ENCODE data around the gene CLPTM1L. TPM values are rescaled to one million over a fixed set of nuclear protein-coding genes. Genes with fewer than 3 reads are reported as not detected.

The CLPTM1L gene
- total RNA-seq, 4 donors from 2014 or later: 78.0 to 143 (median 104) TPM

DNA sequence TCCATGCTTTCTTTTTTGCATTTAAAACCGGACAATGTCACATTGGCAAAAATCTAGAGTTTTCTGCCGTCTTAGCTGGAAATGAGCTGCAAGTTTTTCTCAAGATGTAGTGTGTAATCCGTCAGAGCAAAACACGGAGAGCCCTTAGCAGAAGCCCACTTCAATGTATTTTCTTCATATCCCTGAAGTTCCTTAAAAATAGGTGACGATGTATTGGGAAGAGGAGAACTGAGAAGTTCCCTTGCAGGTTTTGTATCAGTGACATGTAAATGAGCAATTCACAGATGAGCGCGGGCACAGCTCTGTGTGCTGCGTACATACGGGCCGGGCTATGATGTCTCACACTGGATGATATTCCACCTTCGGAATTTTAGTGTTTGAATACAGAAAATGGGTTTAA is 14.8 kb upstream of the CLPTM1L start:
- TF ChIP-seq EP300 (IDR thresholded peaks at IDR 0.05; ENCODE audit: low read depth): no peak
- TF ChIP-seq, protein P1, sequence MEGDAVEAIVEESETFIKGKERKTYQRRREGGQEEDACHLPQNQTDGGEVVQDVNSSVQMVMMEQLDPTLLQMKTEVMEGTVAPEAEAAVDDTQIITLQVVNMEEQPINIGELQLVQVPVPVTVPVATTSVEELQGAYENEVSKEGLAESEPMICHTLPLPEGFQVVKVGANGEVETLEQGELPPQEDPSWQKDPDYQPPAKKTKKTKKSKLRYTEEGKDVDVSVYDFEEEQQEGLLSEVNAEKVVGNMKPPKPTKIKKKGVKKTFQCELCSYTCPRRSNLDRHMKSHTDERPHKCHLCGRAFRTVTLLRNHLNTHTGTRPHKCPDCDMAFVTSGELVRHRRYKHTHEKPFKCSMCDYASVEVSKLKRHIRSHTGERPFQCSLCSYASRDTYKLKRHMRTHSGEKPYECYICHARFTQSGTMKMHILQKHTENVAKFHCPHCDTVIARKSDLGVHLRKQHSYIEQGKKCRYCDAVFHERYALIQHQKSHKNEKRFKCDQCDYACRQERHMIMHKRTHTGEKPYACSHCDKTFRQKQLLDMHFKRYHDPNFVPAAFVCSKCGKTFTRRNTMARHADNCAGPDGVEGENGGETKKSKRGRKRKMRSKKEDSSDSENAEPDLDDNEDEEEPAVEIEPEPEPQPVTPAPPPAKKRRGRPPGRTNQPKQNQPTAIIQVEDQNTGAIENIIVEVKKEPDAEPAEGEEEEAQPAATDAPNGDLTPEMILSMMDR (IDR thresholded peaks at IDR 0.05): no peak
- TF ChIP-seq POLR2A (IDR thresholded peaks at IDR 0.05): no peak
- TF ChIP-seq POLR2AphosphoS5 (IDR thresholded peaks at IDR 0.05): no peak
- Histone ChIP-seq H3K27me3 (peaks cover 54% of the 10 kb centered on the region), H3K9me3 (no peaks in the 10 kb centered on the region), H3K27ac (no peak overlapping the region), H3K4me3 (no peak overlapping the region), H3K36me3 (no peaks in the 10 kb centered on the region), H3K4me1 (no peaks in the 10 kb centered on the region)
- intact Hi-C loops (cut with DNase I; ENCODE audit: low total_unique reads) (no loop called here), in situ Hi-C loops (cut with MboI; ENCODE audit: low pct_ligation_motif_present in 1 of 4, low pct_unique_long_range_greater_than_20kb in 1 of 4, low sequenced_read_pairs in 3 of 4) (loop anchor here in 1 of 4 donors (25.0 kb wide), 1 partner anchor 278 kb away; no protein-coding TSS in a partner anchor)
- 80 to 90% methylated on average over 2 to 11 of the region's 11 CpGs for WGBS, 2 donors (ENCODE audit: low coverage in 1 of 2)
- DNase-seq: no peak

DNA sequence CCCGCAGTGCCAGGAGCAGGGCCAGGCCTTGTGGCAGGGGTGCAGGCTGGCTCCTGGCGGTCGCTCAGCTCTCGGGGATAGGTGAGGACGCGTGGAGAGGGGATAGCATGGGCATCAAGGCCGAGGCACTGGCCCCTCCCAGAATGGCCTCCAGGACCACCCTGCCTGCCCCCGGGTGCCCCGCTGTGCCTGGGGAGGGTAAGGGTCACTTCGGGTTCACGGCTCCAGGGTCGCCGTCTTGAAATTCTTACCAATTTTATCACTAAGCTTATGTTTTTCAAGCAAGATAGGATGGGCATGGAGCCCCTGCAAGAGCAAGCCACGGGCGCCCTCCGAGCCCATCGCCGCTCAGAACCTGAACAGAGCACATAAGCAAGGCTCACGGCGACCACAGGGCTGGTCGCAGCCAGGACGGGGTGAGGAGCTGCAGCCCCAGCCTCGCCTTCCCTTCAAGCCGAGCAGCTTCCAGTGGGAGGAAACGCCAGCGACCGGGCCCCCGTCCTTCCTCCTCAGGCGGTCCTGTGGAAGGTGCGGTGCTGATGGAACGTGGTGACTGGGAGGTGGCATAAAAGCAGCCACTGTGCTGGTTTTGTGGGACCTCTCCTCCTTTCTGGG is 14.2 kb upstream of the CLPTM1L start:
- H3K36me3 ChIP-seq: no peaks in the 10 kb centered on the region
- intact Hi-C loops (cut with DNase I; ENCODE audit: low total_unique reads): no loop called here
- H3K27me3 ChIP-seq: peaks cover 48% of the 10 kb centered on the region
- H3K4me1 ChIP-seq: no peaks in the 10 kb centered on the region
- H3K27ac ChIP-seq: no peak overlapping the region
- no peak for DNase-seq
- no peaks in the 10 kb centered on the region for H3K9me3 ChIP-seq
- WGBS, 2 donors (ENCODE audit: low coverage in 1 of 2): 77 to 82% methylated on average over 6 to 22 of the region's 31 CpGs
- TF ChIP-seq, protein P1 (IDR thresholded peaks at IDR 0.05): no peak
- no peak for TF ChIP-seq POLR2A (IDR thresholded peaks at IDR 0.05)
- TF ChIP-seq EP300 (IDR thresholded peaks at IDR 0.05; ENCODE audit: low read depth): no peak
- no peak for TF ChIP-seq POLR2AphosphoS5 (IDR thresholded peaks at IDR 0.05)
- in situ Hi-C loops (cut with MboI; ENCODE audit: low pct_ligation_motif_present in 1 of 4, low pct_unique_long_range_greater_than_20kb in 1 of 4, low sequenced_read_pairs in 3 of 4): loop anchor here in 1 of 4 donors (25.0 kb wide), 1 partner anchor 278 kb away; no protein-coding TSS in a partner anchor
- no peak overlapping the region for H3K4me3 ChIP-seq

DNA sequence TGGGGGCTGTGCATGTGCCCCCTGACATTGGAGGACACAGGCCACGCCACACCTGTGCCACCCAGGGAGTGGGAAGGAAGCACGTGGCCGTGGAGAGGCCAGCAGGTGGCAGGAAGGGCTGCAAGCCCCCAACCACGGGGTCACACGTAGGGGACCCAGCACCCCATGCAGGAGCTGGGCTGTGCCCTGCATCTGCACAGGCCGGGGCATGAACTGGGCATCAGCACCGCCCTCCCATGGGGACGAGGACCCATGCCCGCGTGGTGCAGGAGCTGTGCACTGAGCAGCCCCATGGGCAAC is 13.8 kb upstream of the CLPTM1L start:
- H3K4me1 ChIP-seq: no peaks in the 10 kb centered on the region
- WGBS, 2 donors (ENCODE audit: low coverage in 1 of 2): 77% methylated on average over 10 of the region's 10 CpGs; no CpG with 5 or more reads in 1 of the 2 donors
- H3K27ac ChIP-seq: no peak overlapping the region
- H3K27me3 ChIP-seq: peaks cover 43% of the 10 kb centered on the region
- no peak overlapping the region for H3K4me3 ChIP-seq
- DNase-seq: no peak
- intact Hi-C loops (cut with DNase I; ENCODE audit: low total_unique reads) (no loop called here), in situ Hi-C loops (cut with MboI; ENCODE audit: low pct_ligation_motif_present in 1 of 4, low pct_unique_long_range_greater_than_20kb in 1 of 4, low sequenced_read_pairs in 3 of 4) (loop anchor here in 1 of 4 donors (25.0 kb wide), 1 partner anchor 279 kb away; no protein-coding TSS in a partner anchor)
- H3K9me3 ChIP-seq: no peaks in the 10 kb centered on the region
- H3K36me3 ChIP-seq: no peaks in the 10 kb centered on the region
- TF ChIP-seq POLR2A (IDR thresholded peaks at IDR 0.05): no peak
- TF ChIP-seq, protein P1 (IDR thresholded peaks at IDR 0.05): no peak
- TF ChIP-seq POLR2AphosphoS5 (IDR thresholded peaks at IDR 0.05): no peak
- TF ChIP-seq EP300 (IDR thresholded peaks at IDR 0.05; ENCODE audit: low read depth): no peak

DNA sequence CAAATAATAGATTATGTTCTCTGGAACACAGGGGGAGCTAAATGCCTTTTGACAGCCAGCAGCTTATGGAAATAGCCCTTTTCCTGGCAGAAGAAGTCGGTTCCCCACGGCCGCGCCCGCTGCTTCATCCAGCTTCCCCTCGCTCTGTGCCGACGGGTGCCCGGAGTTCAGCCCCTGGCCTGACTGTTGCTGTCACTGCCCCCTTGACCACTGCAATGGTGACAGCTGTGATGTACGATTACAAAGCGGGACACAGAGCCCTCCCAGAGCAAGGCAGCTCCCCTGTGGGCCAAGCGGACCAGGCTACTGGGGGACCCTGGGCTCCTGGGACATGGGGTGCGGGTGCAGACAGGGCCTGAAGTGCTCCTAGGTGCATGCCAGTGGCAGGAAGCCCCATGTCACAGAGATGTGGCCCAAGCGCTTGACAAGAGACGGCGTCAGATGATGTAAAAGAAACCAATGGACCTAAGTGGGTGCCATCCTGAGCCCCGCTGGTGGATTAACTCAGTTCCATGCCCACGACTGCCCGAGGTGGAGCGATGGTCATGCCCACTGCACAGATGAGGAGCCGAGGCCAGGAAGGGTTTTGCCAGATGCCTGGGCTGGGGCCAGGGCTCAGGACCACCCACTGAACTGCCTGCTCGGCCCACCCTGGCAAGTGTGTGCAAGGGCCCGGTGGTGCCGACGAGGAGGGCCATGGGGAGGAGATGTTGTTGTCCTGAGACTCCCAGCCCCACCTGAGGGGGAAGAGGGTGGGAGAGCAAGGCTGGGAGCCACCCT is 13.2 kb upstream of the CLPTM1L start:
- in situ Hi-C loops (cut with MboI; ENCODE audit: low pct_ligation_motif_present in 1 of 4, low pct_unique_long_range_greater_than_20kb in 1 of 4, low sequenced_read_pairs in 3 of 4): loop anchor here in 1 of 4 donors (25.0 kb wide), 1 partner anchor 279 kb away; no protein-coding TSS in a partner anchor
- WGBS, 2 donors (ENCODE audit: low coverage in 1 of 2): 86% methylated on average over 24 of the region's 25 CpGs; no CpG with 5 or more reads in 1 of the 2 donors
- H3K36me3 ChIP-seq: no peaks in the 10 kb centered on the region
- TF ChIP-seq POLR2AphosphoS5 (IDR thresholded peaks at IDR 0.05) (no peak), EP300 (IDR thresholded peaks at IDR 0.05; ENCODE audit: low read depth) (no peak), POLR2A (IDR thresholded peaks at IDR 0.05) (no peak)
- TF ChIP-seq, protein P1 (IDR thresholded peaks at IDR 0.05): no peak
- peaks cover 40% of the 10 kb centered on the region for H3K27me3 ChIP-seq
- no peak for DNase-seq
- H3K4me1 ChIP-seq: no peaks in the 10 kb centered on the region
- H3K9me3 ChIP-seq: no peaks in the 10 kb centered on the region
- no peak overlapping the region for H3K4me3 ChIP-seq
- no peak overlapping the region for H3K27ac ChIP-seq
- intact Hi-C loops (cut with DNase I; ENCODE audit: low total_unique reads): no loop called here

All from transverse colon (tissue), 4 donors.